IMR-90 (cell line): ENCODE results near the gene UNC5A. TPM values are rescaled to one million over a fixed set of nuclear protein-coding genes. Genes with fewer than 3 reads are reported as not detected.

ENCODE experiments used
- ATAC-seq: fragments of 200-7000 bp; cut with Tn5 transposase; 2 replicates; pipeline ENCODE4 v1.9.1; 2020; ENCODE audit warnings: low read depth, mild to moderate bottlenecking, moderate library complexity
- BruUV-seq: library from RNA; stranded (reverse); fragments of 400-500 nt; replicated peaks from 2 replicates; lab custom pipeline; 2021; lab: Mats Ljungman, UMichigan
- CTCF ChIA-PET: fragments of 300-600 bp; formaldehyde crosslinking; extraction: SDS; loops from one replicate; lab custom pipeline; 2021; ENCODE audit warnings: antibody characterized with exemption; lab: Yijun Ruan, JAX
- POLR2A ChIA-PET: fragments of 300-600 bp; sonication (Branson Sonifier 250); formaldehyde crosslinking; loops from one replicate; lab custom pipeline; 2022; ENCODE audit warnings: antibody characterized with exemption; ENCODE audit not compliant: unreplicated experiment; lab: Charles Lee
- DNase-seq: peaks from one replicate; pipeline ENCODE4 v3.0.0; 2013
- H2AFZ ChIP-seq: replicated peaks from 2 replicates; pipeline ENCODE3; 2013; ENCODE audit warnings: low read length, mild to moderate bottlenecking; ENCODE audit not compliant: poor library complexity
- H2AK5ac ChIP-seq: 2 replicates; pipeline ENCODE4 v1.6.1; 2013; ENCODE audit warnings: low read depth, low read length, inconsistent platforms
- H2AK9ac ChIP-seq: replicated peaks from 2 replicates; pipeline ENCODE3; 2013; ENCODE audit warnings: mild to moderate bottlenecking, low read depth, low read length, moderate library complexity; ENCODE audit not compliant: poor library complexity
- H2BK120ac ChIP-seq: 2 replicates; pipeline ENCODE4 v1.6.1; 2013; ENCODE audit warnings: low read depth, low read length, inconsistent platforms
- H2BK15ac ChIP-seq: 3 replicates; pipeline ENCODE4 v1.6.1; 2013; ENCODE audit warnings: low read depth, low read length, inconsistent platforms
- H2BK20ac ChIP-seq: 2 replicates; pipeline ENCODE4 v1.6.1; 2013; ENCODE audit warnings: low read depth, mild to moderate bottlenecking, inconsistent platforms, low read length, moderate library complexity
- H2BK5ac ChIP-seq: 2 replicates; pipeline ENCODE4 v1.6.1; 2013; ENCODE audit warnings: mild to moderate bottlenecking, low read depth, low read length, inconsistent platforms; ENCODE audit not compliant: poor library complexity, severe bottlenecking
- H3K14ac ChIP-seq: replicated peaks from 2 replicates; pipeline ENCODE4 v1.6.1; 2013; ENCODE audit warnings: low read depth, low read length, inconsistent platforms
- H3K18ac ChIP-seq: 2 replicates; pipeline ENCODE4 v1.6.1; 2013; ENCODE audit warnings: low read depth, low read length, control low read depth
- H3K23ac ChIP-seq: 2 replicates; pipeline ENCODE4 v1.6.1; 2013; ENCODE audit warnings: low read depth, low read length, inconsistent platforms
- H3K27ac ChIP-seq: 2 replicates; pipeline ENCODE4 v1.5.1; 2013; ENCODE audit warnings: mild to moderate bottlenecking, control low read depth, low read length; ENCODE audit not compliant: insufficient read depth
- H3K27me3 ChIP-seq: 2 replicates; pipeline ENCODE4 v1.6.1; 2013; ENCODE audit warnings: low read length; ENCODE audit not compliant: control insufficient read depth, insufficient read depth
- H3K36me3 ChIP-seq: 2 replicates; pipeline ENCODE4 v1.6.1; 2013; ENCODE audit warnings: low read length, mixed read lengths; ENCODE audit not compliant: control insufficient read depth, insufficient read depth
- H3K4ac ChIP-seq: 2 replicates; pipeline ENCODE4 v1.6.1; 2013; ENCODE audit warnings: low read depth, low read length, inconsistent platforms
- H3K4me1 ChIP-seq: 2 replicates; pipeline ENCODE4 v1.6.1; 2013; ENCODE audit warnings: low read length, mixed read lengths; ENCODE audit not compliant: control insufficient read depth, insufficient read depth
- H3K4me2 ChIP-seq: 2 replicates; pipeline ENCODE4 v1.6.1; 2013; ENCODE audit warnings: low read depth, mild to moderate bottlenecking, control low read depth, low read length, moderate library complexity
- H3K4me3 ChIP-seq: 2 replicates; pipeline ENCODE4 v1.5.1; 2013; ENCODE audit warnings: low read depth, mild to moderate bottlenecking, control low read depth, low read length, moderate library complexity; ENCODE audit not compliant: insufficient read depth
- H3K56ac ChIP-seq: 2 replicates; pipeline ENCODE4 v1.6.1; 2013; ENCODE audit warnings: low read length, inconsistent platforms; ENCODE audit not compliant: insufficient read depth; ENCODE audit errors: extremely low read depth
- H3K79me1 ChIP-seq, 2 experiments: 2 replicates each; pipeline ENCODE4 v1.6.1; 2013; ENCODE audit warnings: low read length in 2 of 2, inconsistent platforms in 1 of 2, low read depth in 1 of 2
- H3K9ac ChIP-seq: 2 replicates; pipeline ENCODE4 v1.6.1; 2013; ENCODE audit warnings: low read depth, low read length, control low read depth
- H3K9me1 ChIP-seq: 2 replicates; pipeline ENCODE4 v1.6.1; 2013; ENCODE audit warnings: low read length, inconsistent platforms; ENCODE audit not compliant: insufficient read depth
- H3K9me3 ChIP-seq: 2 replicates; pipeline ENCODE4 v1.6.1; 2013; ENCODE audit warnings: low read length; ENCODE audit not compliant: control insufficient read depth, insufficient read depth
- H4K20me1 ChIP-seq: 2 replicates; pipeline ENCODE4 v1.6.1; 2013; ENCODE audit warnings: low read length, inconsistent platforms; ENCODE audit not compliant: insufficient read depth
- H4K5ac ChIP-seq: 2 replicates; pipeline ENCODE4 v1.6.1; 2013; ENCODE audit warnings: mild to moderate bottlenecking, low read depth, low read length, control low read depth
- H4K8ac ChIP-seq, 2 experiments: 2 replicates each; pipeline ENCODE4 v1.6.1; 2013; ENCODE audit warnings: low read depth in 2 of 2, low read length in 2 of 2, control low read depth in 1 of 2, inconsistent platforms in 1 of 2
- H4K91ac ChIP-seq: 2 replicates; pipeline ENCODE4 v1.6.1; 2013; ENCODE audit warnings: low read depth, low read length, inconsistent platforms; ENCODE audit not compliant: insufficient read depth
- CEBPB ChIP-seq: IDR thresholded peaks from 2 replicates; pipeline ENCODE4 v1.6.1; 2012; ENCODE audit warnings: low read depth, low read length, improper control_type of control experiment
- CHD1 ChIP-seq: IDR thresholded peaks from 2 replicates; pipeline ENCODE4 v1.6.1; 2012; ENCODE audit warnings: low read depth, low read length, improper control_type of control experiment
- MXI1 ChIP-seq: IDR thresholded peaks from 2 replicates; pipeline ENCODE4 v1.6.1; 2012; ENCODE audit warnings: low read depth, mild to moderate bottlenecking, low read length, moderate library complexity, borderline replicate concordance
- POLR2A ChIP-seq: IDR thresholded peaks from 2 replicates; pipeline ENCODE4 v1.6.1; 2012; ENCODE audit warnings: mild to moderate bottlenecking, low read depth, low read length
- SMC3 ChIP-seq: fragments of 150-350 bp; IDR thresholded peaks from 2 replicates; pipeline ENCODE4 v1.6.1; 2016; ENCODE audit warnings: low read depth, mild to moderate bottlenecking, antibody characterized with exemption, low read length, moderate library complexity
- WGBS, 2 experiments: methylation state at CpG; one replicate each; pipeline versions ENCODE4 v1.1.5 to v1.1.7; 2013; ENCODE audit warnings: missing lambda C conversion rate in 2 of 2; ENCODE audit not compliant: insufficient read length in 1 of 2; ENCODE audit errors: extremely low coverage in 2 of 2; 5-methylcytosine and 5-hydroxymethylcytosine counted together
- dilution Hi-C: fragments of 300-500 bp; cut with HindIII; formaldehyde crosslinking; loops from one replicate; pipeline ENCODE4 v1.14.3; 2018; ENCODE audit warnings: low sequenced_read_pairs; ENCODE audit not compliant: unreplicated experiment
- in situ Hi-C: fragments of 300-500 bp; cut with MboI; formaldehyde crosslinking; loops from 3 replicates; pipeline ENCODE4 v1.14.3; 2019; ENCODE audit warnings: low sequenced_read_pairs, inconsistent platforms, mixed read lengths
- intact Hi-C: fragments of 100-400 bp; cut with micrococcal nuclease; formaldehyde crosslinking; loops from 2 replicates; pipeline ENCODE4 v1.10.0; 2022
- polyA plus RNA-seq, 3 experiments: library from polyadenylated mRNA; depleted of rRNA; stranded (reverse); fragments of >200 nt; gene quantifications; 2 replicates each; pipeline ENCODE4 v1.2.3, GENCODE V29; 2012; ENCODE audit warnings: low replicate concordance in 1 of 3
- total RNA-seq: library from RNA; depleted of rRNA; stranded (reverse); fragments of >200 nt; gene quantifications from 2 replicates; pipeline ENCODE4 v1.2.3, GENCODE V29; 2012

The UNC5A gene
- total and polyA plus RNA-seq, 2 of the 4 experiments (the other 2 are of a cell fraction): not detected

- intact Hi-C loops: no loop called here
- H4K5ac ChIP-seq: no peak overlapping the region
- no peaks in the 10 kb centered on the region for H3K36me3 ChIP-seq
- H2AK5ac ChIP-seq: no peak overlapping the region
- no peaks in the 10 kb centered on the region for H3K79me1 ChIP-seq
- dilution Hi-C loops: no loop called here
- no CpG with 5 or more reads among the region's 4 CpGs for WGBS, 2 experiments
- no peaks in the 10 kb centered on the region for H3K4me1 ChIP-seq
- TF ChIP-seq CEBPB (no peak), SMC3 (no peak), POLR2A (no peak), CHD1 (no peak), MXI1 (no peak)
- no peak overlapping the region for H3K56ac ChIP-seq
- no peaks in the 10 kb centered on the region; the same call in 1 of the 2 replicates for H3K9me3 ChIP-seq
- H3K9me1 ChIP-seq: no peaks in the 10 kb centered on the region
- H3K4ac ChIP-seq: no peak overlapping the region
- no peak overlapping the region for H3K9ac ChIP-seq
- BruUV-seq: no TSS peak
- no peak overlapping the region for H2BK120ac ChIP-seq
- ChIA-PET POLR2A (no interaction called here), CTCF (no interaction called here)
- H4K20me1 ChIP-seq: no peaks in the 10 kb centered on the region
- no peak for ATAC-seq
- H2AFZ ChIP-seq: no peak overlapping the region
- no peak overlapping the region for H2BK20ac ChIP-seq
- peaks cover 28% of the 10 kb centered on the region for H3K27me3 ChIP-seq
- no peak overlapping the region for H3K23ac ChIP-seq
- no peak overlapping the region for H2BK5ac ChIP-seq
- H4K8ac ChIP-seq: no peak overlapping the region
- no peak overlapping the region for H3K27ac ChIP-seq
- H3K4me3 ChIP-seq: no peak overlapping the region
- H2AK9ac ChIP-seq: no peak overlapping the region
- H3K4me2 ChIP-seq: no peak overlapping the region
- no peak overlapping the region for H3K14ac ChIP-seq
- no peak overlapping the region for H3K18ac ChIP-seq
- in situ Hi-C loops: no loop called here
- DNase-seq: no peak
- H2BK15ac ChIP-seq: no peak overlapping the region
- no peak overlapping the region for H4K91ac ChIP-seq
These were observed 15.6 kb downstream of the UNC5A start for GRCh38 chr5:176825957-176826356.
